Endothelial cell of hepatic sinusoid (primary cell): ENCODE results near the gene SAAL1.
"Not testable (repeated sequence)": the region's sequence is repeated elsewhere in the genome, so short reads cannot be mapped to it uniquely, and the experiment has no call there.

Experiments used
- in situ Hi-C: cut with HindIII; loops from 2 replicates; pipeline ENCODE4 v1.10.0; 2017; ENCODE audit warnings: low sequenced_read_pairs

Gene SAAL1, protein sequence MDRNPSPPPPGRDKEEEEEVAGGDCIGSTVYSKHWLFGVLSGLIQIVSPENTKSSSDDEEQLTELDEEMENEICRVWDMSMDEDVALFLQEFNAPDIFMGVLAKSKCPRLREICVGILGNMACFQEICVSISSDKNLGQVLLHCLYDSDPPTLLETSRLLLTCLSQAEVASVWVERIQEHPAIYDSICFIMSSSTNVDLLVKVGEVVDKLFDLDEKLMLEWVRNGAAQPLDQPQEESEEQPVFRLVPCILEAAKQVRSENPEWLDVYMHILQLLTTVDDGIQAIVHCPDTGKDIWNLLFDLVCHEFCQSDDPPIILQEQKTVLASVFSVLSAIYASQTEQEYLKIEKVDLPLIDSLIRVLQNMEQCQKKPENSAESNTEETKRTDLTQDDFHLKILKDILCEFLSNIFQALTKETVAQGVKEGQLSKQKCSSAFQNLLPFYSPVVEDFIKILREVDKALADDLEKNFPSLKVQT

GRCh38 chr11:18105802-18106574 is at the start of gene SAAL1:
Gene SAAL1 (minus strand): TSS chr11:18106082. CDS start chr11:18106041, 41 bp downstream.
- in situ Hi-C loops, result no loop called here

DNA sequence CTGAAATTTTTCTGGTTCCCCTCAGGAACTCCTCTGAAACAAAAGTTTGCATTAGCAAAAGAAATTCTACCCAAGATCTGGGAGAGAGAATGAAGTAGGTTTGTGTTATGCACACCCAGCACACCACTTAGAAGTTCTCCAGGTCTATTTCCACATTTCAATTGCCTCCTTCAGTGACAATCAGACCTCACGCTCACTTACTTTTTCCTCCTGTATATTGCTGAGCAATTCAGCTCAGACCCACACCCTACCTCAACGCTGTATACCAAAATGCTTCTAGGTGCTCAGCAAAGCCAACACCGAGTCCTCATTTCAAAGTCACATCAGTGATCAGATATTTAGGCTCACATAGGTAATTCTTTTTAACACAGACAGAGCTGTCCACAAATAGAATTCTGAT is 45.7 kb upstream of the SAAL1 start:
- in situ Hi-C loops, result no loop called here

GRCh38 chr11:18145837-18146236 is 40.0 kb upstream of the SAAL1 start:
- in situ Hi-C loops, result no loop called here

DNA sequence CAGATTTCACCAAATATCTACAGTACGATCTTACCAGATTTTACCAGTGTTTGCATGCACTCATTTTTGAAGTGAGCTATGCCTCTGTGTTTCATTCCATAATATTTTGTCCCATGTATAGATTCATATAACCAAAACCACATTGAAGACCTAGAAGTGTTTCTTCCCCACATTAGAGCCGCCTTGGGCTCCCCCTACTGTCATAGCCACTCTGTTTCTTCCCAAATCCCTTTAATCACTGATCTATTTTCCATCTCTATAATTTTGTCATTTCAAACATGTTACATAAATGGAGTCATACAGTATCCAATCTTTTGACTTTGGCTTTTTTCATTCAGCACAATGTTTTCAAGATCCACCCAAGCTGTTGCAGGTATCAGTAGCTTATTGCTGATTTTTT is 39.1 kb upstream of the SAAL1 start:
- in situ Hi-C loops, result no loop called here

DNA sequence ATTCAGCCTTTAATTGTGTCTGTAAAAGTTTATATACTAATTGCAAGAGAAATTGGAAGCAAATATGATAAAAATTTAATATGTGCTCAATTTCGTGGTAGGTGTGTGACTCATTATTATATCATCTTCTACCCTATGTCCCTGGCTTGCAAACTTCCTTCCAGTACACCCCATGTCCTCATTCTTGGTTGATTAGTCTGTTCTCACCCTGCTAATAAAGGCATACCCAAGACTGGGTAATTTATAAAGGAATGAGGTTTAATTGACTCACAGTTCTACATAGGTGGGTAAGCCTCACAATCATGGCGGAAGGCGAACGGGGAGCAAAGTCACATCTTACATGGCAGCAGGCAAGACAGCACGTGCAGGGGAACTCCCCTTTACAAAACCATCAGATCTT is 38.4 kb upstream of the SAAL1 start:
- in situ Hi-C loops, result no loop called here

- in situ Hi-C loops, result no loop called here
These were observed 34.3 kb upstream of the SAAL1 start for GRCh38 chr11:18140145-18140544.

GRCh38 chr11:18137186-18137800 is 31.4 kb upstream of the SAAL1 start:
- in situ Hi-C loops, result no loop called here

GRCh38 chr11:18135308-18135707 is 29.4 kb upstream of the SAAL1 start:
- in situ Hi-C loops, result no loop called here

DNA sequence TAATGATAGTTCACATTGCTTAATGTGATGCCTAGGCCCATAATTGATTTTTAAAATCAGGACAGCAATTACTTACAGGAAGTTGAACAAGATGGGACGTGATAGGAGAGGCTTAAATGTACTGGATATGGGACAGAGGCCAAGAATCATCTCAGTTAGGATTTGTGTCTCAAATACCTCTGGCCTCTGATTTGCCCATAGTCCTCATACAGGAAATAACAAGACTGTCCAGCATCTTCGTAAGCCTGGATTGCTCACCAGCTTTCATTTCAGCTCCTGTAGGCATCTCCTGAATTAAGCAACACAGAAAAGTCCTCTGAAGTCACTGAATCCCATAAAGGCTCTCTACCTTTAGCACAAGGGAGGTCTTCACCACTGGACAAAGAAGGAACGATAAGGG is 26.5 kb upstream of the SAAL1 start, which contains the start of gene MRGPRX3:
Gene MRGPRX3 (plus strand): TSS at position 231 of the 400 bp plus-strand sequence. CDS start 4,632 bp downstream, outside the sequence.
- in situ Hi-C loops, result no loop called here

GRCh38 chr11:18131115-18131514 is 25.2 kb upstream of the SAAL1 start:
- in situ Hi-C loops, result not testable (repeated sequence)

GRCh38 chr11:18121331-18121828 is 15.5 kb upstream of the SAAL1 start:
- in situ Hi-C loops, result not testable (repeated sequence)

DNA sequence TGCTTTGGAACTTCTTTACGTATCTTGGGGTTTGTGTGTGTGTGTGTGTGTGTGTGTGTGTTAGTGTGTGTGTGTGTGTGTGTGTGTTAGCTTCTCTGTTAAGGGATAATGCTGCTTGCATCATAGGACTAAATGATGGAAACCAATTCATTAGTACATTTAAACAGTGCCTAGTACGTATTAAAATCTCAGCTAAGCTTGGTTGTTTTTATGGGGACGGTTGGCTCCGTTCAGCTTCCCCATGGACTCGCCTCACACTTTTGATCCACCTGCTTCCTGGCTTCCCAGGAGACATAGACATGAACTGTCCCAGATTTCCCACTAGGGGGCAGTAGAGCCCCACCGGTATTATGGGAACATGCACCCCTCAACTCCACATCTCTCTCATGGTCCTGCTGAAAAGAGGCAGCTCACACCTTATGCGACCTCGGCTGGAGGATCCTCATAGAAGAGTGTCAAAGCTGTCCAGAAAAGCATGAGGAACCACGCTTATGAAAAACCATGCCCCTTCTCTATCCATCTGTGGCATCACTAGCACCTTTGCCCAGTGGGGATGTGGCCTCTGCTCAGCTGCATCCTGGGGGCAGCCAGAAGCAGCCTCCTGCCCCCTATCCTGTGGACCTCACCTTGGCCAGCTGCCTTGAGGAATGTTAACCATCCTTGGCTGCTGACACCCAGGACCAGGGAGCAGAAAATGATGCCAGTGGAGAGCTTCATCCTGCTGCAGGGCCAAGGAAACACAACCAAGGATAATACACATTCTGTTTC is 9.7 kb upstream of the SAAL1 start:
- in situ Hi-C loops, result no loop called here

DNA sequence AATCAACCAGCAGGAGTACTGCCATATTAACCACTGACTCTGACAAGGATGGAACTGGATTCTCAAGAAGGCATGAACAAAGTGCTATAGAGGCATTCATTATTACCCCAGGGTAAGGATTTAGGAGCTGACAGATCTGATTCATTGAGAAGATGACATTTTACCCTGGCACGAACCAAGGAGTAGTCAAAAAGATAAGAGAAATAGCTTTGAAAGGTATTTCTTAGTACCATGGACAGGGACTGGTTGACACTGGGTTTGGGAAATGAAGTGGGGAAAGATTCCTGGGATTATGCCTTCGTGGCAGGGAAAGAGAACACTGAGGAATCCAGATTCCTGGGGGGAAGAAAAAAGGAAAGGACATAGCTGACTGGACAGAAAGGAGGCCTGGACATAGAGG is 5.1 kb upstream of the SAAL1 start:
- in situ Hi-C loops, result loop anchor here (5.0 kb wide), 1 partner anchor 84 kb away; no protein-coding TSS in a partner anchor

DNA sequence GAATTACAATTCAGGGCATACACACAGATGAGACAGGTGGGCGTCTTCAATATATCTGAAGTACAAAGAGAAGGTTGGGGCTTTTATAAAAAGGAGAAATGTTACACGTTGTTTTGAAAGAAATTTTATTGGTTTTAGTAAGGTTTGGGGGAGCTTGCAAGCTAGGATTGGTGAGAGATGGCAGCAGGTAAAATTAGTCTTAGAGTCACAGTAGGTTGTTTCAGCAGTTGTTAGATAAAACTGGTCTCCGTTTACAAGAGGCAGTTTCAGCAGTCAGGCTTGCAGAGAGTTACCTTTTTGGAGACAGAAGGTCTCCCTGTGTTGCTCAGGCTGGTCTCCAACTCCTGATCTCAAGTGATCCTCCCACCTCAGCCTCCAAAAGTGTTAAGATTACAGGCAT is 2.4 kb upstream of the SAAL1 start:
- in situ Hi-C loops, result no loop called here

DNA sequence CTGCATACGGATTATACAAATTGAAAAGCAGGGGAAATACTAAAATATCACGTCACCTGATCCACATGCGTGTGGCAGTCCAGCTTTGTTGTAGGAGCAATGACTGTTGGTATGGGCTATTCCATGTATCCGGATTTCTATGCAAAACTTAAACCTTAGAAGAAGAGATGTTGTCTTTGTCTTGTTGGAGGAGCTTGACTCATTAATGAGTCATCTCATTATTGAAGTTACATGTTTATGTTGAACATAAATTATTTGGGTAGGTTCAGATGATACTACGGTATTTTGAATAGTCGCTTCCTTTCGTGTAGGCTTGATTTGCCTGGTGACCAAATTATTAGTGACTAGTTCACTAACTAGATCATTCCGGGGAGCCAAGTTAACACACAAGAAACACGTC is 806 bp upstream of the SAAL1 start:
- in situ Hi-C loops, result no loop called here

- in situ Hi-C loops, result no loop called here
These were observed 638 bp downstream of the SAAL1 start for GRCh38 chr11:18105086-18105801.

DNA sequence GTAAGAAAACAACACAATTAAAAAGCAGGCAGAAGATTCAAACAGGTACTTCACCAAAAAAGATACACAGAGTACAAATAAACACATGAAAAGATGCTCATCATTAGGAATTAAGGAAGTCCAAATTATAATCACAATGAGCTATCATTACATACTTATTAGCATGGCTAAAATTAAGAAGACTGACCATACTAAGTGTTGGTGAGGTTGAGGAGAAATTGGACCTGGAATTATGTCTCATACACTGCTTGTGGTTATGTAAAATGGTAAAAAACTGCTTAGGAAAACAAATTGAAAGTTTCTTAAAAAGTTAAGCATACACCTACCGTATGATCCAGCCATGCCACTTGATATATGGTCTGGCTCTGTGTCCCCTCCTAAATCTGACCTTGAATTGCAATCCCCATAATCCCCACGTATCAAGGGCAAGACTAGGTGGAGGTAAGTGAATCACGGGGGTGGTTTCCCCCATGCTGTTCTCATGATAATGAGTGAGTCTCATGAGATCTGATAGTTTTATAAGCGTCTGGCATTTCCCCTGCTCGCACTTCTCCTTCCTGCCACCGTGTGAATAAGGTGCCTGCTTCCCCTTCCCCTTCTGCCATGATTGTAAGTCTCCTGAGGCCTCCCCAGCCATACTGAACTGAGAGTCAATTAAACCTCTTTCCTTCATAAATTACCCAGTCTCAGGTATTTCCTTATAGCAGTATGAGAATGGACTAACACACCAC is 4.8 kb downstream of the SAAL1 start:
- in situ Hi-C loops, result no loop called here

GRCh38 chr11:18093959-18094358 is 11.9 kb downstream of the SAAL1 start:
- in situ Hi-C loops, result no loop called here

- in situ Hi-C loops, result no loop called here
These were observed 14.2 kb downstream of the SAAL1 start for GRCh38 chr11:18091731-18092130.
